ENCODE results near the gene VSNL1.

- TF ChIP-seq CTCF (conservative IDR thresholded peaks at IDR 0.05 in 1 of 2, IDR thresholded peaks at IDR 0.05 in 1 of 2; ENCODE audit: extremely low read depth in 1 of 2, insufficient read depth in 1 of 2, low read depth in 1 of 2, low read length in 2 of 2) (no peak), EZH2 (IDR thresholded peaks at IDR 0.05; ENCODE audit: borderline replicate concordance, low read length) (no peak)
Observed at GRCh38 chr2:17604050-17604449, 63.6 kb downstream of the VSNL1 start.
